ENCODE data around the gene GRM8.
A peak's percentile ranks its signal among the peaks of the same experiment; 100 is the strongest.

The GRM8 gene

DNA sequence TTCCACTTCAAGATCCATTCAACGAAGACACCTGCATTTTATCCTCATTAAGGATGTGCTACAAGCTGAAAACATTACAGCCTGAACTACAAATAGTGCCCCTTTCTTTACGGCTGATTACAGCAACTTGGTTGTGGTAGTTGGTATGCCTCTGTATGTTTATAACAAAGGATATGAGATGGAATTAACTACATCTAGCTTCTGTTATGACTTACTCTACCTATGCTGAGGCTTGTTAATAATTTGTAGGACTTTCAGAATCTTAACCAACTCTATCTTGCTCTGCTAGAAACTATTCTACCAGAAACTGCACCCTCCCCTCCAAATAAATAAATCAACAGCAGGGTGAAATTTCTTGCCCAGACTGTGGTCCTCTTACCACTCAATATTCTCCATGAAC, 448.1 kb downstream of the GRM8 start:
- DNase-seq, result no peak

GRCh38 chr7:126803990-126804389, 448.8 kb downstream of the GRM8 start:
- no peak for DNase-seq

DNA sequence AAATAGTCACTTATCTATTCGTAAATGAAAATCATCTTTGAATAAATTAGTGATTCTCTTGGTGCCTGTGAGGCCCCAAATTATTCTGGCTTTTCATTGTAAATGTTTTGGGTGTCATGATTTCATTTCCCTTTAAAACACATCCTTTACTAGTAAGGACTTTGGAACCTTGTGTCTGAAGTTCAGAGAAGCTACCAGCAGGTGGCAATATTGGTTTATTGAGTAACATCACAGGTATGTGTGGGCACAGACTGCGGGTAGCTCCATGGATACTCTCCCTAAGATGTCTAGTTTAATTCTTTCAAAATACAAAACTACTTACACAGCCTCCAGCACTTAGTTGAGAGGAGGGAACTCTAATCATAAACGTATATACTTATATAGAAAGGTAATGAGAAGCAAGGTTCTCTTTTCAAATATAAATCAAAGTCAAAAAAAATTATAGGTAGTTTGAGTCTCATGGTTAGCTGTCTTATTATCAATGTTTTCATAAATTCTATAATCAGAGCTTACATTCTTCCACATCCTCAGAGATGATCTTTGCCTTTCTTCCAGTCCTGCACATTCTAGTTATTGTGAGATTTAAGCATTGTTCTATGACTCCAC, 449.6 kb downstream of the GRM8 start:
- DNase-seq, result peak; percentile 23

DNA sequence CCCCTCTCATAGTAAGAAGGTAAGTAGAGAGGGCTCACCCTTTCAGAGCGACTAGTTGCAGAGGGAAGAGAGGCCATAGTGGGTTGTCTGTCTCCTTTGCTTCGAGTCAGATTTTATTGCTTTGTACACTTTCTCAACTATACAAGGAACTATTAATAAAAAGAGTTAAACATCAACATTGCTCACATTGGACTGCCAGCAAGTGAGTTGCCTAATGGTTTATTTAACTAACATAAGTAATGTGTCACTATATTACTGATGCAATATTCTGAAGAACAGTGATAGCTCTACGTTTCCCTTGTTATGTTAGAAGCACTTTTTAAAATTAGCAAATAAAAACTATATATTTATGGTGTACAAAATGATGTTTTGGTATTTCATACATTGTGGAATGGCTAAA, 451.0 kb downstream of the GRM8 start:
- no peak for DNase-seq

DNA sequence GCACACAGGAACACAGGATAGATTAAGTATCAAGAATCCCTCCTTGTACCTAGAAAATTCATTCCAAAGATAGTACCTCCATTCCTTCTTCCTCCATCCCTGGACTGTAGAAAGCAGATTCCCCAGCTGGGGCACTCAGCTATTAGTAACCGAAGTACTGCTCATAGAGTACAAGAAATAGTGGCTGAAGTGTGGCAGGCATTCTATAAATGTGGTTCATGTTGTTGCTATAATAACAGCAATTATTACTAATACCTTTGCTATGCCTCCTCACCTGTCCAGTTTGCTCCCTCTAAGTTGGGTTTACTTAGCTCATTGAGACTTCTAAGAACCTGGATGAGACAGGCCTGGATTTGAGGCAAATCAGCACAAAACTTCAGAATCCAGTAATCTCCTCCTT, 453.2 kb downstream of the GRM8 start:
- DNase-seq, result no peak

DNA sequence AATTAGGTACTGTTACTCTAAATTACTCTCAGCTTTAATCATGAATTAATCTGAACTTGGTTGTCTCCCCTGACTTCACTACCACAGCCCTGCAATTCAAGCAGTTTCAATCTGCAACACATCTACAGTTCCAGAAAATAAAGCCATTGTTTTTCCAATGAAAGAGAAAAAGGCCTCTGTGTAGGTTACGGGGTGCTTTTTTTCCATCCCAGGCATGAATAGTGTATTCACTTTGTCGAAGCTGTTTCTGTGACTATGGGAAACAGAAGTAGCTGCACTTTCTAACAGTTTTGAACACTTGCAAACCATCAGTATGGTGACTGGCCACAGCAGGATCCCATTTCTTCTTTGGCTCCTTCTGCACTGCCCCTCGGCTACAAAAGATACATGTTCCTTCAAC, 460.2 kb downstream of the GRM8 start:
- no peak for DNase-seq

DNA sequence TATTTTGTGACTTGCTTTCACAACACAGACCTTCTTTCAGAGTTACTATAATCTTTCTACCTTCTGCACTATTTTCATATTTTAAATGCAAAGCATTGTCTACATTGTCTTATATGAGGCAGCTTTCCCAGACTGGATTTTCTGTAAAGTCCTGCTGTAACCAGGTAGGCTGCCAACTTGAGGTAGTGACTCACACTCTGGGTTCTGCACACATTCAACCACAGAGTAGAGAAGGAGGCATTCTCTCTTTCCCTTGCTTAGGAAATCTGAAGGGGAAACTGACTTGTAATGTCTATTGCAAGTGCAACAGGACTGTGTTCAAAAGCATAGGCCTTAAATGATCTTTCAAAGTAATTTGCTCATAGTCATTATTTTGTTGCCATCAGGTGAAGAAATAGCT, 461.4 kb downstream of the GRM8 start:
- DNase-seq, result no peak

GRCh38 chr7:126790763-126791162, 462.0 kb downstream of the GRM8 start:
- DNase-seq, result no peak

- DNase-seq, result no peak
Measured at GRCh38 chr7:126783613-126784012, 469.1 kb downstream of the GRM8 start.

GRCh38 chr7:126780993-126781392, 471.7 kb downstream of the GRM8 start:
- no peak for DNase-seq

GRCh38 chr7:126778101-126778500, 474.6 kb downstream of the GRM8 start:
- DNase-seq, result no peak

DNA sequence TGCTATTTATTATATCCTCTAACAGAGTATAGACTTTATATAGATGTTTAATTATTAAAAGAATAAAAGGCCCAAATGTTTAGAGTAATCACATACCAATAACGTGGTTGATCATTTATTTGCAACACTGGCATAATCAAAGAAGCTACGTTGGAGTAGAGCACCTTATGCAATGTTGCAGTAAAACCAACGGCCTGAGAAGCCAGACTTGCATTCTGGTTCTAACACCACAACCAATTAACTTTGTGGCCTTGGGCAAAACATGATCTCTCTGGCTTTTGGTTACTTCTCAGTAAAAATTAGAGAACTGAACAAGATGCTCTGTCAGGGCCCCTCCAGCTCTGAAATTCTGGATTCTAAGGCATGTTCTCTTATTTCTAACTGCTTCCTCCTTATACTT, 476.2 kb downstream of the GRM8 start:
- DNase-seq, result no peak

- DNase-seq, result no peak
Measured at GRCh38 chr7:126774077-126774476, 478.7 kb downstream of the GRM8 start.

DNA sequence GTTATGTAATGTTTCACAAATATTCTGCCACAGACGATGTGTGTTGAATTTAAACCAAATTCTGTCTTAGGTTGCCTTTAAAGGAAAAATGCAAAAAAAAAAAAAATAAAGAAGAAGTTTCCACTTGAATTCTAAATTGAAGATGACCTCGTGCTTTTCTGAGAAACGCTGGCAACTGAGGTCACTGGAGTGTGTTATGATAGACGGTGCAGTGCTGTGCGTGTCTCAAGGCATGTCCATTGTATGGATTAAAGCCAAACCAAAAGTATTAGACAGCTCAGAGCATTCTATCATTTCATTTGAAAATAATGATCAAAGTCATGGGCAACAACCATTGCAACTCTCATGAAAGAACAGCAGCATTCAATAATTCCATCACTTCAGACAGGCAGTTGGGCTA, 483.9 kb downstream of the GRM8 start:
- no peak for DNase-seq

- no peak for DNase-seq
Measured at GRCh38 chr7:126760914-126761577, 491.7 kb downstream of the GRM8 start.

DNA sequence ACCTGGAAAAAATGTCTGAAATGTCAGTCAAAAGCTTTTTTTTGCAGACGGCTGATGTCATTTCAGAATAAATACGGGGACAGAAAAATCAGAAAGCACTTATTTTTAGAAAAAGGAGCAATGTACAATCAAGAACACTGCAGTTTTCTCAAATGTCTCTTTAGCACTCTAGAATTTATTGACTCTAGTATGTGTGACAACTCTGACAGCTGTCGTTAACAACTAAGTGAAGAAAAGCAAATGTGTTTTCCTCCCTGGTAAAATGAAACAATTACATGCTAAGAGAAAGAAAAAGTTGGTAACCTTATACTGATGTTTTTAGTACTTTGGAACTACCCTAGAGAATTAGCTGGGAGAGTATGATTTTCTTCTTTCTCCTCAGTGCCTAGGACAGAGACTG, 497.4 kb downstream of the GRM8 start:
- DNase-seq, result no peak

DNA sequence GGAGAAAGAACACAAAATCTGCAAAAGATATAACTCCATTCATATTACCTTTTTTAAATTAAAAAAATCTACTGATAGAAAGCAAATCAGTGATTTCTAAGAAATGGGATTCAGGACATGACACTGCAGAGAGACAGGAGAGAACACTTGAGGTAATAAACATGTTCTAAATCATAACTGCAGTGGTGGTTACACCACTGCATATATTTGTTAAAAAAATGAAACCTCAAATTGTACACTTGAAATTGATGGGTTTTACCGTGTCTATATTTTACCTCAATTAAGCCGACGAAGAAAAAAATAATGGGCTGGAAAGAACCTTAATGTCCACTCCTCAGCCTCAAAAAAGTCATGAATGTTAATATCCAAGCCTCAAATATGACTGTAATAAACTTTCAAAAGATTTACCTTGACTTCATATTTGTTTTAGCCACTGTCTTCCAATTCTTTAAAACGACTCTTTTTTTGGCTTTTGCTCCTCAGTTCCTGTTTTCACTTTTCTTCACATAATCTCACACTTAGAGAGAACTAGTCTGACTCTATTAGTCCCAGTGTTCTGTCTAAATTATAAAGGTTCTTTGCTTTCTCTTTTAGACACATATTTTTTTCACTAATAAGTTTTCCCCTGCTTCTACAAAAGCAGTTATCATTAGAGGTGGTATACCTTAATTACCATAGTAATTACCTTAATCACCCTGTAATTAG, 502.4 kb downstream of the GRM8 start:
- no peak for DNase-seq

GRCh38 chr7:126728967-126729366, 523.8 kb downstream of the GRM8 start:
- no peak for DNase-seq

DNA sequence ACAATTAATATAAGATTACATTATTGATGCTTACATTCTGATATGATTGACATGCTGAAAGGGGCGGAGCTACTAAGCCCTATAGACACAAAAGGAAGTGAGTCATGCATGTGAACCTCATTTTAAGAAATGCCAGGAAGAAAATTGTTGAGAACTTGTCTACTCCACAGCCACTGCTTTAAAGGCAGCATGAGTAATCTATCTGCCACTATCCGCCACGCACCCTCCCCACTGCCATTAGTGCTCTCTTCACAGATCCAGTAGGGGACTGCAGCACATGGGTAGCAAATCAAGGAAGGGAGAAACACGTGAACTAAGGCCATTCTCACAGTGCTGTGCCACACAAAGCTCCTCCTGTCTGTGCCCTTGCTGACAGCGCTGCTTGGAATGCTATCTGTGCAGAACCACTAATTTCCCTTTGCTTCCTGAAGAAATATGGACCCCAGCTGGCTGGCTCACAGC, 524.8 kb downstream of the GRM8 start:
- no peak for DNase-seq

DNA sequence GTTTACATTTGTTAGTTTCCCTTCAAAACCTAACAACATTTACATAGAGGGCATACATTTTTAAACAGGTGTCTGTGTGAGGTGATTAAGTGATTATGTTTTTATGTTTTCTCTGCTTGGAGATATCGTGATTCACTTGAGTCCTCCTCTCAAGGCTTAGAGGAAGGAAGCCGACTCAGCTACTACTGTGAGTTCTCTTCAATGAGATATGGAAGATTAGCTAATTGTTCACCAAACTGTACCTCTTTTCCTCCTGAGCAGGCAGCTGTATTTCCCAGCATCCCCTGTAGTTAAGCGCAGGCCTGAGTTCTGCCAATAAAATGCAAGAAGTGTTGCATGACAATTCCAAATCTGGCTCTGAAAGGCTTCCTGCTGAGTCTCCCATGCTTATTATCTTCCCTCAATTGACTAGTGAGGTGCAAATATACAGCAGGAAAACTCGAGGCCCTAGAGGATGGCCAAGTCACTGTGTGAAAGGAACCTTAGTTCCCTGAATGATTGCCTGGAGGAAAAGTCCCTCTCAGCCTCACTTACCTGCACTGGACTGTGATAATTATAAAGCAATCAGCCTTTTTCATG, 528.7 kb downstream of the GRM8 start:
- no peak for DNase-seq

- DNase-seq, result no peak
Measured at GRCh38 chr7:126720232-126720631, 532.5 kb downstream of the GRM8 start.

GRCh38 chr7:126718419-126718818, 534.3 kb downstream of the GRM8 start:
- DNase-seq, result no peak

DNA sequence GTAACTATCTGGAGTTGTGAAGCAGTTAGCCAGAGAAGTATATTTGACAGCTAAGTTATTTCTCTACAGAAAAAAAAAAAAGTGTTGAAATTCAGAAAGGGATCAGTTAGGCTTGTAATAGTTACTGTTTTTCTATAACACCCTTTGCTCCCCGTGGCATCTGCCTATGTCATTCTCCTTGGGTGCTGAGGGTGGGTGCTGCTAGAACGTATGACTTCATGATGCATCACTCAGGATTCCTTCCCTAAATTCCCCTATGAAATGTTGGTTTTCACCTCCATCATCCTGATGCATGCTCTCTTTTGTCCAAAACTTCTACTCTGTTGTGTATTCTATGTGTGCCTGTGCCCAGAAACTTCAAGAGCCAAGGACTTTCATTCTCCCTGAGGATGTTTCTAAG, 536.4 kb downstream of the GRM8 start:
- DNase-seq, result no peak

GRCh38 chr7:126715076-126715475, 537.7 kb downstream of the GRM8 start:
- DNase-seq, result no peak

All from 8988T (cell line).